ENCODE results near the gene NDUFS8. TPM values are rescaled to one million over a fixed set of nuclear protein-coding genes. Genes with fewer than 3 reads are reported as not detected.

Gene NDUFS8
- total and polyA plus RNA-seq, 2 of the 13 experiments (the other 11 are each of a cell fraction or from before 2014, with no cell fraction given): 96.7 to 158 TPM

DNA sequence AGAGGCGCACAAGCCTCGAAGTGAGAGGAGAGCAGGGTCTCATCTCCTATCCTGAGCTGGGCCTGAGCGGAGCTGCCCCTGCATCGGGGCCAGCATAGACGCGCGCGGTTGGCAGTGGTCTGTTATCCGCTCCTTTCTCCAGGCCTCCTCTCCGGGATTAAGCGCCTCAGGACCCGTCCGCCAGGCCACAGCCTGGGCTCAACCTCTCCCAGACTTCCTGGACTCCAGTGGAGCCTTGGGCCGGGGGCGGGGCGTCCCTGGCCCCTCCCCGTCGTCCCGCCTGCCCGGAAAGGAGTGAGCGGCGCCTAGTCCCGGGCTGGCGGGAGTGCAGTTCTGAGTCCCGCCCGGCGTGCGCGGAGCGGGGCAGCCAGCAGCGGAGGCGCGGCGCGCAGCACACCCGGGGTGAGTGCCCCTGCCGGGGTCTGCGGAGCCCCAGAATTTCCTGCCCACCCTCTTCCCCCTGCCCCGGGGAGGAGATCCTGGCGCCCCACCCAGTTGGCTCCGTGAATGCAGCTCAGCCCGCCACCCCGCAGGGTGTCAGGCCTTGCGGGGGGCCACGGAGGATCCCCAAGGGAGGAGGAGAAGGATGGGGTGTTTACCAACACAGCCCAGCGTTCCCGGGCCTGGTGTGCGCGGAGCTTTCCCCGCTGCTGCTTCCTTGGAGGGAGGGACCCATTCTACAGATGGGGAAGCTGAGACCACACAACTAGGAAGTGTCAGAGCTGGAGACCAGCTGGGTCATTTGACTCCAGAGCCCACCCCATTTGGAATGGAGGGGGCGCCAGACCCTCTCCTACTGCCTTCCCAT is 8.4 kb downstream of the NDUFS8 start, which contains the start of gene TCIRG1 (continued):
- no peak for TF ChIP-seq KDM4B (CRISPR knock-in tag; IDR thresholded peaks at IDR 0.05)
- no peak for TF ChIP-seq HOXA5 (CRISPR knock-in tag; IDR thresholded peaks at IDR 0.05)
- peak; percentile 52; the same call in 1 of the 2 replicates for TF ChIP-seq ZNF792 (CRISPR knock-in tag; IDR thresholded peaks at IDR 0.05)
- TF ChIP-seq PHF21A (CRISPR knock-in tag; IDR thresholded peaks at IDR 0.05): no peak; the same call in 1 of the 2 replicates
- TF ChIP-seq RORA (CRISPR knock-in tag; IDR thresholded peaks at IDR 0.05): no peak
- no peak for TF ChIP-seq ZFP37 (CRISPR knock-in tag; IDR thresholded peaks at IDR 0.05; ENCODE audit: borderline replicate concordance)
- no peak for TF ChIP-seq JUNB (CRISPR knock-in tag; IDR thresholded peaks at IDR 0.05; ENCODE audit: borderline replicate concordance)
- TF ChIP-seq GTF2F1 (IDR thresholded peaks at IDR 0.05; ENCODE audit: low read length): no peak
- no peak for TF ChIP-seq ZNF7 (CRISPR knock-in tag; IDR thresholded peaks at IDR 0.05)
- TF ChIP-seq SAP130 (CRISPR knock-in tag; IDR thresholded peaks at IDR 0.05; ENCODE audit: low read depth): peak; percentile 66; the same call in 1 of the 2 replicates
- no peak for TF ChIP-seq ZNF34 (CRISPR knock-in tag; IDR thresholded peaks at IDR 0.05; ENCODE audit: borderline replicate concordance)
- no peak for TF ChIP-seq ZNF704 (CRISPR knock-in tag; IDR thresholded peaks at IDR 0.05; ENCODE audit: borderline replicate concordance)
- TF ChIP-seq, protein P1, sequence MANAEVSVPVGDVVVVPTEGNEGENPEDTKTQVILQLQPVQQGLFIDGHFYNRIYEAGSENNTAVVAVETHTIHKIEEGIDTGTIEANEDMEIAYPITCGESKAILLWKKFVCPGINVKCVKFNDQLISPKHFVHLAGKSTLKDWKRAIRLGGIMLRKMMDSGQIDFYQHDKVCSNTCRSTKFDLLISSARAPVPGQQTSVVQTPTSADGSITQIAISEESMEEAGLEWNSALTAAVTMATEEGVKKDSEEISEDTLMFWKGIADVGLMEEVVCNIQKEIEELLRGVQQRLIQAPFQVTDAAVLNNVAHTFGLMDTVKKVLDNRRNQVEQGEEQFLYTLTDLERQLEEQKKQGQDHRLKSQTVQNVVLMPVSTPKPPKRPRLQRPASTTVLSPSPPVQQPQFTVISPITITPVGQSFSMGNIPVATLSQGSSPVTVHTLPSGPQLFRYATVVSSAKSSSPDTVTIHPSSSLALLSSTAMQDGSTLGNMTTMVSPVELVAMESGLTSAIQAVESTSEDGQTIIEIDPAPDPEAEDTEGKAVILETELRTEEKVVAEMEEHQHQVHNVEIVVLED (CRISPR knock-in tag; IDR thresholded peaks at IDR 0.05; ENCODE audit: borderline replicate concordance): no peak
- TF ChIP-seq ZBTB26 (CRISPR knock-in tag; IDR thresholded peaks at IDR 0.05; ENCODE audit: borderline replicate concordance): no peak
- TF ChIP-seq CC2D1A (CRISPR knock-in tag; IDR thresholded peaks at IDR 0.05): no peak
- TF ChIP-seq ZNF230 (CRISPR knock-in tag; IDR thresholded peaks at IDR 0.05): no peak
- no peak for TF ChIP-seq ZNF142 (CRISPR knock-in tag; IDR thresholded peaks at IDR 0.05)
- no peak for TF ChIP-seq HMGA1 (CRISPR knock-in tag; conservative IDR thresholded peaks at IDR 0.05)
- 0 out of 2 replicates have a peak, but pooled peaks have one; percentile 28 for TF ChIP-seq THAP8 (CRISPR knock-in tag; IDR thresholded peaks at IDR 0.05; ENCODE audit: borderline replicate concordance)
